PFSK-1 (cell line): ENCODE measurements around the gene MT1M.

ENCODE experiments used
- POLR2AphosphoS5 ChIP-seq: IDR thresholded peaks from 2 replicates; pipeline ENCODE4 v1.6.1; 2012; ENCODE audit warnings: low read depth, mild to moderate bottlenecking, control low read depth, low read length, moderate library complexity
- TF ChIP-seq, protein P1 (sequence below), 2 experiments: IDR thresholded peaks; 2 replicates each; pipeline versions ENCODE4 v1.6.1 to v1.8.0; 2011 to 2012; ENCODE audit warnings: low read depth in 2 of 2, low read length in 2 of 2, control low read depth in 1 of 2, inconsistent platforms in 1 of 2, mild to moderate bottlenecking in 1 of 2, moderate library complexity in 1 of 2; ENCODE audit not compliant: insufficient read depth in 1 of 2

DNA sequence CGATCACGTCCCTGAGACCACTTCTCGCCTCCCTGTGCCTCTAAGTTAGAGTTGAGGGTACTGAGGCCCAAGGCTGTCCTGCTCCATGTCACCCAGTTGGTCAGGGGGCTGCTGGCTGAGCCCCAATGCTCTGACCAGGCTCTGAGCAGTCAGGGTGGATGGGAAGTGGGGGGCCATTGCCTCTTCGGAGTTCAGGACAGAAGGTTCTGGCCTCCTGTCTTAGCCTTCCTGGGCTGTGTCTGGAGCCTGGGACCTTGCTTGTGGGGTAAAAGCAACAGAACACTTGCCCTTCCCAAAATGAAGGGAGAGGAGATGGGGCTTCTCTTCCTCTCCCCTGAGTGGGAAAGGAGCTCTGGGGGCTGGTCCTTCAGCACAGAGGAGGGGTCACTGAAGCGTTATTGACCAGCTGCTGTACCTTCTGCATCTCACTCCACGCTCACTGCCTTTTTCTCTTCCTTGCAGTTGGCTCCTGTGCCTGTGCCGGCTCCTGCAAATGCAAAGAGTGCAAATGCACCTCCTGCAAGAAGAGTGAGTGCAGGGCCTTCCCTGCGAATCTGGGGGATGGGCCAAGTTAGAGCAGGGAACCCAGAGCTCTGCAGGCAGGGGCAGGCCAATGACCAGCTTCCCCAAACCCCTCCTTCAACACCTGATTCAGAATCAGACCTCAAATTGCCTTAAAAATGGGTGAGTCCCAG lies 50.4 kb downstream of the MT1M start:
- TF ChIP-seq, protein P1, sequence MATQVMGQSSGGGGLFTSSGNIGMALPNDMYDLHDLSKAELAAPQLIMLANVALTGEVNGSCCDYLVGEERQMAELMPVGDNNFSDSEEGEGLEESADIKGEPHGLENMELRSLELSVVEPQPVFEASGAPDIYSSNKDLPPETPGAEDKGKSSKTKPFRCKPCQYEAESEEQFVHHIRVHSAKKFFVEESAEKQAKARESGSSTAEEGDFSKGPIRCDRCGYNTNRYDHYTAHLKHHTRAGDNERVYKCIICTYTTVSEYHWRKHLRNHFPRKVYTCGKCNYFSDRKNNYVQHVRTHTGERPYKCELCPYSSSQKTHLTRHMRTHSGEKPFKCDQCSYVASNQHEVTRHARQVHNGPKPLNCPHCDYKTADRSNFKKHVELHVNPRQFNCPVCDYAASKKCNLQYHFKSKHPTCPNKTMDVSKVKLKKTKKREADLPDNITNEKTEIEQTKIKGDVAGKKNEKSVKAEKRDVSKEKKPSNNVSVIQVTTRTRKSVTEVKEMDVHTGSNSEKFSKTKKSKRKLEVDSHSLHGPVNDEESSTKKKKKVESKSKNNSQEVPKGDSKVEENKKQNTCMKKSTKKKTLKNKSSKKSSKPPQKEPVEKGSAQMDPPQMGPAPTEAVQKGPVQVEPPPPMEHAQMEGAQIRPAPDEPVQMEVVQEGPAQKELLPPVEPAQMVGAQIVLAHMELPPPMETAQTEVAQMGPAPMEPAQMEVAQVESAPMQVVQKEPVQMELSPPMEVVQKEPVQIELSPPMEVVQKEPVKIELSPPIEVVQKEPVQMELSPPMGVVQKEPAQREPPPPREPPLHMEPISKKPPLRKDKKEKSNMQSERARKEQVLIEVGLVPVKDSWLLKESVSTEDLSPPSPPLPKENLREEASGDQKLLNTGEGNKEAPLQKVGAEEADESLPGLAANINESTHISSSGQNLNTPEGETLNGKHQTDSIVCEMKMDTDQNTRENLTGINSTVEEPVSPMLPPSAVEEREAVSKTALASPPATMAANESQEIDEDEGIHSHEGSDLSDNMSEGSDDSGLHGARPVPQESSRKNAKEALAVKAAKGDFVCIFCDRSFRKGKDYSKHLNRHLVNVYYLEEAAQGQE (IDR thresholded peaks at IDR 0.05; ENCODE audit: insufficient read depth in 1 of 2, low read depth in 2 of 2, low read length in 2 of 2) = no peak
- no peak for TF ChIP-seq POLR2AphosphoS5
